MM.1S (cell line): ENCODE measurements around the gene ATP10D.

Experiments used
- DNase-seq: peaks from one replicate; pipeline ENCODE4 v3.0.0-alpha.2; 2015
- H2AFZ ChIP-seq: fragments of 300-600 bp; sonication (generic); 2 replicates; pipeline ENCODE4 v1.6.0; 2016; ENCODE audit warnings: antibody characterized with exemption, low read length
- H3F3A ChIP-seq: fragments of 300-600 bp; sonication (generic); 2 replicates; pipeline ENCODE4 v1.6.1; 2016; ENCODE audit warnings: mild to moderate bottlenecking, antibody characterized with exemption, low read length, moderate library complexity, mixed read lengths; ENCODE audit not compliant: insufficient read depth
- H3K27ac ChIP-seq: fragments of 300-600 bp; sonication (generic); 2 replicates; pipeline ENCODE4 v1.5.1; 2016; ENCODE audit warnings: mild to moderate bottlenecking, low read length
- H3K27me3 ChIP-seq: fragments of 300-600 bp; sonication (generic); replicated peaks from 2 replicates; pipeline ENCODE4 v1.6.0; 2016; ENCODE audit warnings: low read length; ENCODE audit not compliant: insufficient read depth
- H3K36me3 ChIP-seq: fragments of 300-600 bp; sonication (generic); replicated peaks from 2 replicates; pipeline ENCODE4 v1.6.1; 2016; ENCODE audit warnings: mild to moderate bottlenecking, low read length, mixed read lengths; ENCODE audit not compliant: insufficient read depth
- H3K4me1 ChIP-seq: fragments of 300-600 bp; sonication (generic); 2 replicates; pipeline ENCODE4 v1.6.1; 2016; ENCODE audit warnings: low read length, mixed read lengths
- H3K4me2 ChIP-seq: fragments of 300-600 bp; sonication (generic); 2 replicates; pipeline ENCODE4 v1.6.0; 2016; ENCODE audit warnings: low read depth, low read length
- H3K4me3 ChIP-seq: fragments of 300-600 bp; sonication (generic); 2 replicates; pipeline ENCODE4 v1.5.1; 2016; ENCODE audit warnings: low read length, mixed read lengths
- H3K79me2 ChIP-seq: fragments of 300-600 bp; sonication (generic); 2 replicates; pipeline ENCODE4 v1.6.1; 2016; ENCODE audit warnings: mixed run types, low read length, mixed read lengths
- H3K9ac ChIP-seq: fragments of 300-600 bp; sonication (generic); 2 replicates; pipeline ENCODE4 v1.6.1; 2016; ENCODE audit warnings: low read length, mixed read lengths
- H3K9me2 ChIP-seq: fragments of 300-600 bp; sonication (generic); replicated peaks from 2 replicates; pipeline ENCODE4 v1.6.1; 2016; ENCODE audit warnings: mild to moderate bottlenecking, low read length, mixed read lengths; ENCODE audit not compliant: insufficient read depth
- H3K9me3 ChIP-seq: fragments of 300-600 bp; sonication (generic); replicated peaks from 2 replicates; pipeline ENCODE4 v1.6.1; 2016; ENCODE audit warnings: mild to moderate bottlenecking, low read length, mixed read lengths; ENCODE audit not compliant: insufficient read depth
- H4K20me1 ChIP-seq: fragments of 300-600 bp; sonication (generic); 2 replicates; pipeline ENCODE4 v1.6.1; 2016; ENCODE audit warnings: mild to moderate bottlenecking, low read length, moderate library complexity, mixed read lengths; ENCODE audit not compliant: insufficient read depth
- EZH2 ChIP-seq: fragments of 300-600 bp; sonication (generic); optimal IDR thresholded peaks from 2 replicates; pipeline ENCODE3; 2017; ENCODE audit warnings: low read depth, mild to moderate bottlenecking, antibody characterized with exemption, low read length, mixed read lengths
- EZH2phosphoT487 ChIP-seq: fragments of 300-600 bp; sonication (generic); IDR thresholded peaks from 2 replicates; pipeline ENCODE4 v1.6.1; 2018; ENCODE audit warnings: antibody characterized with exemption, low read length
- TF ChIP-seq, protein P1 (sequence below): fragments of 300-600 bp; sonication (generic); IDR thresholded peaks from 2 replicates; pipeline ENCODE4 v1.5.1; 2016; ENCODE audit warnings: antibody characterized with exemption, low read length, mixed read lengths

Gene ATP10D

DNA sequence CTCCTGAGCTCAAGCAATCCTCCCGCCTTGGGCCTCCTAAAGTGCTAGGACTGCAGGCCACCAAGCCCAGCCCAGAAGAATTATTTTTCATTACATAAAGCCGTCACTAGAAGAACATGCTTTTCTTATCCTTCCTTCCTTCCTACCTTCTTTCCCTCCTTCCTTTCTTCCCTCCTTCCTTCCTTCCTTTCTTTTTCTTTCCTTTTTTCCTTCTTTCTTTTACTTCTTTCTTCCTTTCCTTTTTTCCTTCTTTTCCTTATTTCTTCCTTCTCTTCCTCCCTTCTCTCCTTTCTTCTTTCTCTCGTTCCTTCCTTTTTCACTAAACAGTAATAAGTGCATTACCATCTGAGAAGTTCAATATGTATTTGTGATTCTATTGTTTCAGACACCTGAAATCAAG lies 121.4 kb downstream of the ATP10D start:
- Histone ChIP-seq H3K4me2 (no peak overlapping the region), H3K9ac (no peak overlapping the region), H3K4me1 (no peaks in the 10 kb centered on the region), H3F3A (no peaks in the 10 kb centered on the region), H3K9me3 (no peaks in the 10 kb centered on the region), H3K9me2 (no peaks in the 10 kb centered on the region), H3K27ac (no peak overlapping the region), H3K36me3 (no peaks in the 10 kb centered on the region), H4K20me1 (no peaks in the 10 kb centered on the region), H3K79me2 (no peaks in the 10 kb centered on the region), H3K27me3 (no peaks in the 10 kb centered on the region), H3K4me3 (no peak overlapping the region), H2AFZ (no peak overlapping the region)
- DNase-seq = no peak
- TF ChIP-seq, protein P1, sequence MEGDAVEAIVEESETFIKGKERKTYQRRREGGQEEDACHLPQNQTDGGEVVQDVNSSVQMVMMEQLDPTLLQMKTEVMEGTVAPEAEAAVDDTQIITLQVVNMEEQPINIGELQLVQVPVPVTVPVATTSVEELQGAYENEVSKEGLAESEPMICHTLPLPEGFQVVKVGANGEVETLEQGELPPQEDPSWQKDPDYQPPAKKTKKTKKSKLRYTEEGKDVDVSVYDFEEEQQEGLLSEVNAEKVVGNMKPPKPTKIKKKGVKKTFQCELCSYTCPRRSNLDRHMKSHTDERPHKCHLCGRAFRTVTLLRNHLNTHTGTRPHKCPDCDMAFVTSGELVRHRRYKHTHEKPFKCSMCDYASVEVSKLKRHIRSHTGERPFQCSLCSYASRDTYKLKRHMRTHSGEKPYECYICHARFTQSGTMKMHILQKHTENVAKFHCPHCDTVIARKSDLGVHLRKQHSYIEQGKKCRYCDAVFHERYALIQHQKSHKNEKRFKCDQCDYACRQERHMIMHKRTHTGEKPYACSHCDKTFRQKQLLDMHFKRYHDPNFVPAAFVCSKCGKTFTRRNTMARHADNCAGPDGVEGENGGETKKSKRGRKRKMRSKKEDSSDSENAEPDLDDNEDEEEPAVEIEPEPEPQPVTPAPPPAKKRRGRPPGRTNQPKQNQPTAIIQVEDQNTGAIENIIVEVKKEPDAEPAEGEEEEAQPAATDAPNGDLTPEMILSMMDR = no peak
- no peak for TF ChIP-seq EZH2
- no peak for TF ChIP-seq EZH2phosphoT487

DNA sequence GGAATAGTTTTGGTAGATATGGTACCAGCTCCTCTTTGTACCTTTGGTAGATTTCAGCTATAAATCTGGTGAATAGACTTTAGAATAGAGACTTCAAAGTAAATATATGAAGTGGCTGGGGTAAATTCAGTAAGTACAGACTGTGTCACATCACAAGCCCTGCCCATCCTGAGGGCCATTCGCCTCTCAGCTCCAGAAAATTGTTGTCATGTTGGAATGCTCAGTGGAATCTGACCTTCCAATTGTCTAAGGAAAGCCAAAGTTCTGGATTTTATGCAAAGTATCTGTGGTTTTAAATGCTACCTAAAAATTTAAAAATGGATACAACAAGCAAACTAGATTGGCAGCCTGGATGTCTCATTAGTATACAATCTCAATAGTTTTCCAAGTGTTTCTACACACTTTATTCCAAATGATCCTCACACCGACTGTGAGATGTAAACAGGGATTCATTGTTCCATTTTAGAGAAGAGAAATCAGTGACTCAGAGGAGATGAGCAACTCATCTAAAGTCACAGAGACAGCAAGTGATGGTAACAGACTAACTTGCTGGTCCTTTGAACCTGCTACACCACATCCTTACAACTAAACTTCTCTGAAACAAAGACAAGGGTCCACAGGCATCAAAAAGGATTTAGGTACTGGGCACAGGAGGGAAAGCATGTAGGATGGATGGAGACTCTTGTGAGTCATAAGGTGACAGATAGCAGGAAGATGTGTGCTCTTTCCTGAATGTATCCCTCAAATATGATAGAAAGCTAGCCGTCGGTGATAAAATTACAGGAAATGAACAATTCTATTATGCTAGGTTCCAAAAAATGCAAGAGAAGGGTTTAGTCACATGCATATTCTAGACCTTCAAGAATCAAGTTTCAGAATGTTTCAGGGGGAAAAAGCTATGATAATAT lies 127.3 kb downstream of the ATP10D start:
- no peak for TF ChIP-seq EZH2phosphoT487
- no peak for TF ChIP-seq EZH2
- TF ChIP-seq, protein P1 = no peak
- H4K20me1 ChIP-seq = no peaks in the 10 kb centered on the region
- no peaks in the 10 kb centered on the region for H3K79me2 ChIP-seq
- H3K4me3 ChIP-seq = no peak overlapping the region
- H3K9ac ChIP-seq = no peak overlapping the region
- H3K4me2 ChIP-seq = no peak overlapping the region
- H2AFZ ChIP-seq = no peak overlapping the region
- H3F3A ChIP-seq = no peaks in the 10 kb centered on the region
- H3K27ac ChIP-seq = no peak overlapping the region
- no peak for DNase-seq
- no peaks in the 10 kb centered on the region for H3K4me1 ChIP-seq
- no peaks in the 10 kb centered on the region for H3K9me2 ChIP-seq
- no peaks in the 10 kb centered on the region for H3K27me3 ChIP-seq
- H3K36me3 ChIP-seq = no peaks in the 10 kb centered on the region
- no peaks in the 10 kb centered on the region for H3K9me3 ChIP-seq

- H3K79me2 ChIP-seq = no peaks in the 10 kb centered on the region
Observed at GRCh38 chr4:47615385-47615784, 130.3 kb downstream of the ATP10D start.

More at GRCh38 chr4:47615385-47615784, 130.3 kb downstream of the ATP10D start:
- Histone ChIP-seq H3K4me3 (no peak overlapping the region), H3F3A (no peaks in the 10 kb centered on the region), H2AFZ (no peak overlapping the region), H3K9ac (no peak overlapping the region), H3K27ac (no peak overlapping the region), H3K4me2 (no peak overlapping the region), H3K9me3 (no peaks in the 10 kb centered on the region), H3K4me1 (no peaks in the 10 kb centered on the region), H3K27me3 (no peaks in the 10 kb centered on the region), H3K36me3 (no peaks in the 10 kb centered on the region), H4K20me1 (no peaks in the 10 kb centered on the region), H3K9me2 (no peaks in the 10 kb centered on the region)
- DNase-seq = no peak
- TF ChIP-seq, protein P1 = no peak
